Thyroid gland (tissue), 4 donors: Measurements from ENCODE around the gene DPP8.

Source experiments
- POLR2A ChIP-seq, 2 donors: fragments of 450-650 bp; IDR thresholded peaks; one replicate each; pipeline ENCODE4 v1.6.1; 2017; ENCODE audit warnings: antibody characterized with exemption in 2 of 2, mild to moderate bottlenecking in 2 of 2, moderate library complexity in 1 of 2
- TF ChIP-seq, protein P1 (sequence below), 6 experiments: fragments of 200-600 bp in 3 of 6; fragments of 450-650 bp in 3 of 6; sonication (generic) in 3 of 6; IDR thresholded peaks; one replicate each; pipeline ENCODE4 v1.5.1; 2016 to 2019; ENCODE audit warnings: antibody characterized with exemption in 6 of 6, mild to moderate bottlenecking in 2 of 6, inconsistent platforms in 1 of 6, moderate library complexity in 1 of 6

DNA sequence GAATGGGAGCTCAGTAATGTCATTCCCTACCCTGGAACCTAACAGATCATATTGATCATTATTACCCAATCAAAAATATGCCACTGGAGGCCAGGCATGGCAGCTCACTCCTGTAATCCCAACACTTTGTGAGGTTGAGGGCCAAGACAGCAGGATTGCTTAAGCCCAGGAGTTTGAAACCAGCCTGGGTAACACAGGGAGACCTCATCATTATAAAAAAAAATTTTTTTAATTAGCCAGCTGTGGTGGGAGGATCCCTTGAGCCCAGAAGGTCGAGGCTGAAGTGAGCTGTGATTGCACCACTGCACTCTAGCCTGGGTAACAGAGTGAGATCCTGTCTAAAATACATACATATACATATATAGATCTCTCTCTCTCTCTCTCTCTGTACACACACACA lies 104.9 kb downstream of the DPP8 start:
- TF ChIP-seq, protein P1, sequence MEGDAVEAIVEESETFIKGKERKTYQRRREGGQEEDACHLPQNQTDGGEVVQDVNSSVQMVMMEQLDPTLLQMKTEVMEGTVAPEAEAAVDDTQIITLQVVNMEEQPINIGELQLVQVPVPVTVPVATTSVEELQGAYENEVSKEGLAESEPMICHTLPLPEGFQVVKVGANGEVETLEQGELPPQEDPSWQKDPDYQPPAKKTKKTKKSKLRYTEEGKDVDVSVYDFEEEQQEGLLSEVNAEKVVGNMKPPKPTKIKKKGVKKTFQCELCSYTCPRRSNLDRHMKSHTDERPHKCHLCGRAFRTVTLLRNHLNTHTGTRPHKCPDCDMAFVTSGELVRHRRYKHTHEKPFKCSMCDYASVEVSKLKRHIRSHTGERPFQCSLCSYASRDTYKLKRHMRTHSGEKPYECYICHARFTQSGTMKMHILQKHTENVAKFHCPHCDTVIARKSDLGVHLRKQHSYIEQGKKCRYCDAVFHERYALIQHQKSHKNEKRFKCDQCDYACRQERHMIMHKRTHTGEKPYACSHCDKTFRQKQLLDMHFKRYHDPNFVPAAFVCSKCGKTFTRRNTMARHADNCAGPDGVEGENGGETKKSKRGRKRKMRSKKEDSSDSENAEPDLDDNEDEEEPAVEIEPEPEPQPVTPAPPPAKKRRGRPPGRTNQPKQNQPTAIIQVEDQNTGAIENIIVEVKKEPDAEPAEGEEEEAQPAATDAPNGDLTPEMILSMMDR (IDR thresholded peaks at IDR 0.05) = no peak
- no peak for TF ChIP-seq POLR2A (IDR thresholded peaks at IDR 0.05)
